Endothelial cell (in vitro differentiated cells): Measurements from ENCODE around the gene AKAP12. TPM values are rescaled to one million over a fixed set of nuclear protein-coding genes. Genes with fewer than 3 reads are reported as not detected.

Experiments
- DNase-seq: peaks from one replicate; pipeline ENCODE4 v3.0.0; 2021; ENCODE audit warnings: low spot score
- H3K27ac Mint-ChIP-seq: one replicate; pipeline ENCODE4 v1.8.0; 2021; ENCODE audit warnings: mixed read lengths, inconsistent platforms; ENCODE audit not compliant: unreplicated experiment
- H3K27me3 Mint-ChIP-seq: one replicate; pipeline ENCODE4 v1.8.0; 2021; ENCODE audit warnings: mild to moderate bottlenecking, moderate library complexity, mixed read lengths, inconsistent platforms; ENCODE audit not compliant: unreplicated experiment
- H3K36me3 Mint-ChIP-seq: one replicate; pipeline ENCODE4 v1.8.0; 2021; ENCODE audit warnings: mild to moderate bottlenecking, low read depth, mixed read lengths, inconsistent platforms; ENCODE audit not compliant: unreplicated experiment
- H3K4me1 Mint-ChIP-seq: one replicate; pipeline ENCODE4 v1.8.0; 2021; ENCODE audit warnings: mild to moderate bottlenecking, mixed read lengths, inconsistent platforms; ENCODE audit not compliant: unreplicated experiment
- H3K4me3 Mint-ChIP-seq: one replicate; pipeline ENCODE4 v1.8.0; 2021; ENCODE audit warnings: mild to moderate bottlenecking, mixed read lengths, inconsistent platforms; ENCODE audit not compliant: unreplicated experiment
- H3K9me3 Mint-ChIP-seq: one replicate; pipeline ENCODE4 v1.8.0; 2021; ENCODE audit warnings: mixed read lengths, inconsistent platforms; ENCODE audit not compliant: unreplicated experiment
- CTCF ChIP-seq: fragments of 200-600 bp; sonication (generic); IDR thresholded peaks from one replicate; pipeline ENCODE4 v1.5.0; 2021; ENCODE audit warnings: antibody characterized with exemption; ENCODE audit not compliant: unreplicated experiment
- total RNA-seq: library from RNA; stranded (reverse); fragmentation: NEBNext Ultra II Directional; extraction: Animal tissue kit (Norgen Biotek cat#: 25700); gene quantifications from one replicate; pipeline ENCODE4 v1.2.1, GENCODE V29; 2021; ENCODE audit not compliant: unreplicated experiment

Gene AKAP12
- total RNA-seq, 1 donor from 2014 or later = 70.1 TPM

- H3K4me1 Mint-ChIP-seq = peaks cover 13% of the 10 kb centered on the region
- peaks cover 3% of the 10 kb centered on the region for H3K36me3 Mint-ChIP-seq
- no peak for DNase-seq
- no peaks in the 10 kb centered on the region for H3K9me3 Mint-ChIP-seq
- H3K27me3 Mint-ChIP-seq = no peaks in the 10 kb centered on the region
- H3K27ac Mint-ChIP-seq = no peak overlapping the region
- H3K4me3 Mint-ChIP-seq = no peak overlapping the region
- no peak for TF ChIP-seq CTCF
These were observed 2.9 kb upstream of the AKAP12 start for GRCh38 chr6:151236668-151237401.

- peaks cover 3% of the 10 kb centered on the region for H3K36me3 Mint-ChIP-seq
- H3K27ac Mint-ChIP-seq = no peak overlapping the region
- peaks cover 28% of the 10 kb centered on the region for H3K4me1 Mint-ChIP-seq
- TF ChIP-seq CTCF = no peak
- peak; percentile 67 for DNase-seq
- peak overlapping the region; percentile 95 for H3K4me3 Mint-ChIP-seq
- no peaks in the 10 kb centered on the region for H3K9me3 Mint-ChIP-seq
- H3K27me3 Mint-ChIP-seq = no peaks in the 10 kb centered on the region
These were observed 394 bp downstream of the AKAP12 start for GRCh38 chr6:151240036-151240685.

GRCh38 chr6:151240791-151241642 is 1.2 kb downstream of the AKAP12 start:
- peaks cover 3% of the 10 kb centered on the region for H3K36me3 Mint-ChIP-seq
- peak; percentile 55 for DNase-seq
- TF ChIP-seq CTCF = no peak
- H3K27me3 Mint-ChIP-seq = no peaks in the 10 kb centered on the region
- peak overlapping the region; percentile 92 for H3K4me3 Mint-ChIP-seq
- no peaks in the 10 kb centered on the region for H3K9me3 Mint-ChIP-seq
- H3K4me1 Mint-ChIP-seq = peaks cover 28% of the 10 kb centered on the region
- no peak overlapping the region for H3K27ac Mint-ChIP-seq

- Mint-ChIP-seq H3K4me3 (peak overlapping the region; percentile 92), H3K36me3 (peaks cover 3% of the 10 kb centered on the region), H3K27me3 (no peaks in the 10 kb centered on the region), H3K9me3 (no peaks in the 10 kb centered on the region), H3K27ac (no peak overlapping the region), H3K4me1 (peaks cover 28% of the 10 kb centered on the region)
- no peak for TF ChIP-seq CTCF
- no peak for DNase-seq
These were observed 2.1 kb downstream of the AKAP12 start for GRCh38 chr6:151241853-151242252.
